ENCODE results near the gene CLHC1.
"Not testable (repeated sequence)": the region's sequence is repeated elsewhere in the genome, so short reads cannot be mapped to it uniquely, and the experiment has no call there.

The CLHC1 gene

GRCh38 chr2:55147531-55147930 lies 84.6 kb downstream of the CLHC1 start:
- no peak overlapping the region for H3K4me3 ChIP-seq (ENCODE audit: low read depth, low read length)
- TF ChIP-seq, protein P1, sequence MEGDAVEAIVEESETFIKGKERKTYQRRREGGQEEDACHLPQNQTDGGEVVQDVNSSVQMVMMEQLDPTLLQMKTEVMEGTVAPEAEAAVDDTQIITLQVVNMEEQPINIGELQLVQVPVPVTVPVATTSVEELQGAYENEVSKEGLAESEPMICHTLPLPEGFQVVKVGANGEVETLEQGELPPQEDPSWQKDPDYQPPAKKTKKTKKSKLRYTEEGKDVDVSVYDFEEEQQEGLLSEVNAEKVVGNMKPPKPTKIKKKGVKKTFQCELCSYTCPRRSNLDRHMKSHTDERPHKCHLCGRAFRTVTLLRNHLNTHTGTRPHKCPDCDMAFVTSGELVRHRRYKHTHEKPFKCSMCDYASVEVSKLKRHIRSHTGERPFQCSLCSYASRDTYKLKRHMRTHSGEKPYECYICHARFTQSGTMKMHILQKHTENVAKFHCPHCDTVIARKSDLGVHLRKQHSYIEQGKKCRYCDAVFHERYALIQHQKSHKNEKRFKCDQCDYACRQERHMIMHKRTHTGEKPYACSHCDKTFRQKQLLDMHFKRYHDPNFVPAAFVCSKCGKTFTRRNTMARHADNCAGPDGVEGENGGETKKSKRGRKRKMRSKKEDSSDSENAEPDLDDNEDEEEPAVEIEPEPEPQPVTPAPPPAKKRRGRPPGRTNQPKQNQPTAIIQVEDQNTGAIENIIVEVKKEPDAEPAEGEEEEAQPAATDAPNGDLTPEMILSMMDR (IDR thresholded peaks at IDR 0.05; ENCODE audit: low read depth, low read length): no peak

- no peak overlapping the region for H3K4me3 ChIP-seq (ENCODE audit: low read depth, low read length)
- TF ChIP-seq, protein P1 (IDR thresholded peaks at IDR 0.05; ENCODE audit: low read depth, low read length): no peak
These were observed 85.1 kb downstream of the CLHC1 start for GRCh38 chr2:55147041-55147440.

- TF ChIP-seq, protein P1 (IDR thresholded peaks at IDR 0.05; ENCODE audit: low read depth, low read length): no peak
- H3K4me3 ChIP-seq (ENCODE audit: low read depth, low read length): no peak overlapping the region
These were observed 85.8 kb downstream of the CLHC1 start for GRCh38 chr2:55146263-55146662.

DNA sequence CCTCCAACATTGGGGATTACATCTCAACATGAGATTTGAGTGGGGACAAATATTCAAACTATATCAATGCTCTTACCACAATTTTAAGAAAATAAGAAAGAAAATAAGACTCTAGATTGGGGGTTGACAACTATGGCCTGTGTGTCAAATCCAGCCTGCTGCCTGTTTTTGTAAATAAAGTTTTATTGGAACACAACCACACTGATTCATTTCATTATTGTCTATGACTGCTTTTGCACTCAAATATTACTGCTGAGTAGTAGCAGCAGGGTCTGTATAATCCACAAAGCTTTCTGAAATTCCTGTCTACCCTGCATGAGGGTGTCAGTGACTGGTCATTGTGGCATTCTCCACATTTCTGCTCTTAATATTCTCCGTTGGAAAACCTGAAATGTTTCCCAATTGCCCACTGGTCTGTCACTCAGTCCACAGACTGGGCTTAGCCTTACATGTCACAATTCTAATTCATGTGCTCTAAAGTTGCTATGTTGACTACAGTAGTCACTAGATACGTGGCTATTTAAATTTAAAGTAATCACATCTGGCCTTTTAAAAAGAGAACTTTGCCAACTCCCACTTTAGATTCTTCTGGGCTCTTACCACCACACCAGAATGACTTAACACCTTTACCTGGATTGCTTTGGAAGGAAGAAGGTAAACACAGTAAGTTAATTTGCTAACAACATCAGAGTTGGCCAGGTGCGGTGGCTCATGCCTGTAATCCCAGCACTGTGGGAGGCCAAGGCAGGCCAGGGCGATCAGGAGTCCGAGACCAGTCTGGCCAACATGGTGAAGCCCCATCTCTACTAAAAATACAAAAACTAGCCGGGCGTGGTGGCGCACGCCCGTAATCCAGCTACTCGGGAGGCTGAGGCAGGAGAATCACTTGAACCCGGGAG lies 86.9 kb downstream of the CLHC1 start:
- no peak overlapping the region for H3K4me3 ChIP-seq (ENCODE audit: low read depth, low read length)
- TF ChIP-seq, protein P1 (IDR thresholded peaks at IDR 0.05; ENCODE audit: low read depth, low read length): no peak

GRCh38 chr2:55143706-55144105 lies 88.4 kb downstream of the CLHC1 start:
- not testable (repeated sequence) for H3K4me3 ChIP-seq (ENCODE audit: low read depth, low read length)

DNA sequence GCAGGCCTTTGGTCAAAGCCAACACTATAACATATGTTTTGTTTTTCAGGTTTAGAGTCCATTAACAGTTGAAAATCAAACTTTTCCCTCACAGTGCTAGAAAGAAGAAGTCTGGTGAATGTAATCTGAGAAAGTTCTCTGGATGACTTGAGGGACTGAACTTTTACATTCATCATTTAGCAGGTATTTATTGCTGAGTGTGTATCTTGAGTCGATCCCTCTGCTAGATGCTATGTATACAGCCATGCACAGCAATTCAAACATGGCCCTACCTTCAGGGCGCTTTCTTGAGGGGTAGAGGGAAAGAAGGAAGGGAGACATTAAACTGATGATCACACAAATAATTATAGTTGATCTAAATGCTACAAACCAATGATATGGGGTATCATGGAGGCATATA lies 89.6 kb downstream of the CLHC1 start:
- H3K4me3 ChIP-seq (ENCODE audit: low read depth, low read length): no peak overlapping the region
- TF ChIP-seq, protein P1 (IDR thresholded peaks at IDR 0.05; ENCODE audit: low read depth, low read length): no peak

DNA sequence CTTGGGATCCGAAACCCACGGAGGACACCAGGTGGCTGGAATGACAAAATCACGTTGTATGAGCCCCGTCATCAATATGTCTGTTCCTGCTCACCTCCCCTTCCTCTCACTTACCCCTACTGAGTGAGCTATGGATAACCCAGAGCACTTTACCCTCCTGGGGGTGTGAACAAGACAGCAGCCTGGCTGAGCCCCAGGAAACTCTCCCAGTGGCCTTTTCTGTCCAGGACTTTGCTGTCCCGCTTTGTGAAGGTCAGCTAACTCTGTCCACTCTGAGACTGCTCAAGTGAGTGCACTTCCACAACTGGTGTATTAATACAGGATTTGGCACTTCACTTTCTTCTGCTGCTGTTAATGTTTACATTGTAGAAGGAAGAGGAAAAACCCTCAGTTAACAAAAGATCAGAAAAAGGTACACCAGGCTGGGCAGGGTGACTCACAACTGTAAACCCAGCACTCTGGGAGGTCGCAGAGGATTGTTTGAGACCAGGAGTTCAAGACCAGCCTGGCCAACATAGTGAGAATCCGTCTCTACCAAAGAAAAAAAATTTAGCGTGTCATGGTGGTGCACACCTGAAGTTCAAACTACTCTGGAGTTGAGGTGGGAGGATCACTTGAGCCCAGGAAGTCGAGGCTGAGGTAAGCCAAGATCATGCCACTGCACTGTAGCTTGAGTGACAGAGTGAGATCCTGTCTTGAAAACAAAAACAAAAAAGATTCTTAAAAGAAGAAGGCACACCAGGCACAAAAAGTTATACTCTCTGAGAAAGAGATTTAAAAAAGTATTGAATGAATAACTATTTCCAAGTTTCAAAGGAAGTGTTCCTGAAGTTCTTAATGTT lies 90.3 kb downstream of the CLHC1 start:
- no peak overlapping the region for H3K4me3 ChIP-seq (ENCODE audit: low read depth, low read length)
- TF ChIP-seq, protein P1 (IDR thresholded peaks at IDR 0.05; ENCODE audit: low read depth, low read length): no peak
